B cell (primary cell): Measurements from ENCODE around the gene TYSND1.

Experiments used
- CTCF ChIP-seq: fragments of 200-600 bp; IDR thresholded peaks from one replicate; pipeline ENCODE4 v1.8.0; 2022; ENCODE audit warnings: antibody characterized with exemption, mild to moderate bottlenecking
- EZH2 ChIP-seq: IDR thresholded peaks from 2 replicates; pipeline ENCODE4 v1.6.1; 2012; ENCODE audit warnings: borderline replicate concordance, low read depth, mild to moderate bottlenecking, moderate library complexity, low read length; ENCODE audit not compliant: insufficient read depth, poor library complexity, severe bottlenecking

GRCh38 chr10:70132098-70133029, 14.1 kb downstream of the TYSND1 start, which contains the start of gene AIFM2:
- TF ChIP-seq CTCF (no peak), EZH2 (no peak)
